GM15510 (cell line): ENCODE data around the gene TMIGD2.

Experiments used
- POLR2A ChIP-seq: IDR thresholded peaks from 3 replicates; pipeline ENCODE4 v1.6.1; 2011; ENCODE audit warnings: borderline replicate concordance; ENCODE audit not compliant: insufficient read length; ENCODE audit errors: extremely low read depth

Gene TMIGD2

DNA sequence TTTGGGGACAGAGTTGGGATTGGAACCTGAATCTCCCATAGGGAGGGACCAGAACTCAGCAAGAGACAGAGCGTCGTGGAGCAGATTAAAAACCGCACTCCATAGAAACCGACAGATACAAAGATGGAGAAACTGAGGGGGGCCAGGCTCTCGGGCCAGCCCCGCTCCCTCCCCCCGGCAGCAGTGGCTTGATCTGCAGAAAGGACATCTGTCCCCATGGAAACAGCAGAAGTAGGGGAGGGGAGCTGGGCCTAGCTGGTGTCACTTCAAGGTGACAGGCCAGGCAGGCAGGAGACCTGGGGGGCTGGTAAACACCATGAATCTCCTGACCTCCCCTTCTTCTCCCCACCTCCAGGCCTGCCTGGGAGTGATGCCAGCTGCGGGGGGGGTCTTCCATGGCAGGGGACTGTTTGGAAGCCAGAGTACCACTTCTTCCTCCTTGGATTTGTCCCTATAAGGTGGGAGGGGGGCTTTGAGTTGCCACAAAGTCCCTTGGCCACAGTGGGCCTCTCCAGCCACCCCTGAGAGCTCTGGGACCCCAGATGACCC is 10.9 kb downstream of the TMIGD2 start:
- TF ChIP-seq POLR2A = no peak

DNA sequence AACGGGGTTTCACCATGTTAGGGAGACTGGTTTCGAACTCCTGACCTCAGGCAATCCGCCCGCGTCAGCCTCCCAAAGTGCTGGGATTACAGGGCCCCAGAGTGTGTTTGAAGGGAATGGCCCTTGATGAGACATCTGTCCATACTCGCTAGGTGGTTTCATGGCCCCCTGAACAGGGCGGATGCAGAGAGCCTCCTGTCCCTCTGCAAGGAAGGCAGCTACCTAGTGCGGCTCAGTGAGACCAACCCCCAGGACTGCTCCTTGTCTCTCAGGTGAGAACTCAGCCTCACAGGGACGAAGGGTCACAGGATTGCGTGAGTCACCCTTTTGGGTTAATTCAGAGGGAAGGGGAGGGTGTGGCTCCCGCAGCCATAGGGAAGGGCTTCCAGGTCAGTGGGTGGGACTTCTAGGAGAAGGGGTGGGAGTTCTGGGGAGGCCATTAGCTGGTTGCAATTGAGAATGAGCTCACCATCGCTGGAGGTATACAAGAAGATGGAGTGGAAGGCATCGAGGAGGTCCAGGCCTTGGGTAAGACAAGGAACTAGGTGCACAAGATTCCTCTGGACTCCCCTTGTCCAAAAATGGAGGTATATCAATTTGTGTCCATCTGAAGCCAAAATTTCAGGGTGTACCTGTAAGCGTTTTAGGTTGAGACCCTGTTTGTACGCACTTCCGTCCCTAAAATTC is 14.0 kb downstream of the TMIGD2 start:
- TF ChIP-seq POLR2A = no peak

DNA sequence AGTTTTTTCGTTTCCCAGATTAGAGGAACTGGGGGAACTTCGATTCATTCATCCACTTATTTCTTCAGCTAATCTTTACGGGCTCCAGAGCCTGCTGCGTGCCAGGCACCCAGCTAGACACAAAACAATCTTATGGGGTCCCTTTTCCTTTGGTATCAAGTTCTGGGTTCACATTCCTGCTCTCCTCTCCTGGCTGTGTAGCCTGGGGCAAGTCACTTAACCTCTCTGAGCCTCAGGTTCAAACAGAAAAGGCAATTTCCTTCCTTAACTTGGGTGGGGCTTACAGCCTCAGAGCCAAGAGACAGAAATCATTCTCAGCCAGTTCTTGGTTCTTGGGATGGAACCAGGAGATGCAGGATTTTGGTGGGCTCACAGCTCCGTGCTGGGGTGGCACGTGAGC is 17.2 kb downstream of the TMIGD2 start:
- TF ChIP-seq POLR2A = no peak

DNA sequence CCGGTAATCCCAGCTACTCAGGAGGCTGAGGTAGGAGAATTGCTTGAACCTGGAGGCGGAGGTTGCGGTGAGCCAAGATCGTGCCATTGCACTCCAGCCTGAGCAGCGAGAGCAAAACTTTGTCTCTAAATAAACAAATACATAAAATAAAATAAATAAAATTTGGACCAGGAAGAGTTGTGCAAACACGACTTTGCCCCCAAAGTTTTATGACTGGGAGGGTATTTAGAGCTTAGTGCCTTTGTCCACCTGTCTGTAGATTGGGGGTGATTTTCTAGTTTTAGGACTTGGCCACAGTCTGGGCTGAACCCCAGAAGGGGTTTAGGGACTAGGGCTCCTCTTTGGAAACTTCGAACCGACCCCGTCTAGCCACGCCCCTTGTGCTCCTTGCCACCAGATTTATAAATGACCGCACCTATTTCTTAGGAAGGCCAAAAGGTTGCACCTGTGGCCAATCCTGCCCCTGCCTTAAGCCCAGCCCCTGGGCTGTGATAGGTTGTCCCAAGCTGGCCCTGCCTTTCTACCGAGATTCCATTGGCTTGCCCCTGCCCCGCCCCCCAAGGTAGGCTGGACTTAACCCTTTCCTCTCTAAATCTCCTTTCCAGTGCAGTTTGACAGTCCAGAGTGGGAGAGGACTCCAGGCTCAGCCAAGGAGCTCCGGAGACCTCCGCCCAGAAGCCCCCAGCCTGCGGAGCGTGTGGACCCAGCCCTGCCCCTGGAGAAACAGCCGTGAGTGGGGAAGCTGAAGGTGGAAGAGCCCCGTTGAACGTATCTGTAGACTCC is 17.8 kb downstream of the TMIGD2 start:
- no peak for TF ChIP-seq POLR2A

DNA sequence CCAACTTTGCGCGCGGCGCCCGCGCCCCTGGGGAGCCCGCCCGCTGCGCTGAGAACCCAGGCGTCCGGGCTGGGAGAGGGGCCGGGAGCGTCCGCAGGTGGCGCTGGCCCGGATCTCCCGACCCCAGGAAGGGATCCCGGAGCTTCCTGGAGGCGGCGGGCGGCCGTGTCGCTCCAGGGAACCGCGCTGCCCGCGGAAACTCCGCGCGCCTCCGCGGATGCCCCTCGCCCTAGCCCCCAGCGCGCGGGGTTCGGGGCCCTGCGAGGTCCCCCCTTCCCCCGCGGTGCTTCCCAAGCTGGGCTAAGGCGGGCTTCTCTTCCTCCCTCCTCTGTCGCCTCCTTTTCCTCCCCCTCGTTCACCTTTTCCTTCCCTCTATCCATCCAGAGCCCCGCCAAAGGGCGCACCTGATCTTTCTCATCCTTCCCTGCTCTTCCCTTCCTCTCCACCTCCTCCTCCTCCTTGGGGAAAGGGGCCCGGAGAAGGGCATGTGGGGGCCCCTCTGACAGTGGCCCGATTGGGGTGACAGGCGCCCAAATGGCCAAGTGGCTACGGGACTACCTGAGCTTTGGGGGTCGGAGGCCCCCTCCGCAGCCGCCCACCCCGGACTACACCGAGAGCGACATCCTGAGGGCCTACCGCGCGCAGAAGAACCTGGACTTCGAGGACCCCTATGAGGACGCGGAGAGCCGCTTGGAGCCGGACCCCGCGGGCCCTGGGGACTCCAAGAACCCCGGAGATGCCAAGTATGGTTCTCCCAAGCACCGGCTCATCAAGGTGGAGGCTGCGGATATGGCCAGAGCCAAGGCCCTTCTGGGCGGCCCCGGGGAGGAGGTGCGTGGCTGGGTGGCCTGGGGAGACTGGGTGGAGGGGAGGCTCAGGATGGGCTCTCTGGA is 22.4 kb downstream of the TMIGD2 start:
- no peak for TF ChIP-seq POLR2A

DNA sequence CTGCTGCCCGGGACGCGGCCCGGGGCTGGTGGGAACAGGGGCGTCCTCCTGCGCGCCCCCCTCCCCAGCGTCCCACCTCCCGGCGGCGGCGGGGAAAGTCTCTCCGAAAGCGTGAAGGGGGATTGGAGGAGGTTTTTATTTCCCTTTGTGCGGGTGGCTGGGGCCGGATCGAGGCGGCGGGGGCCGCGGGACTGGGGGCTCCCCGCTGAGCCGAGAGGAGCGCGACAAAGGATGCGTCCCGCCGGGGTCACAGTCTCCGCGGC is 23.0 kb downstream of the TMIGD2 start:
- no peak for TF ChIP-seq POLR2A

DNA sequence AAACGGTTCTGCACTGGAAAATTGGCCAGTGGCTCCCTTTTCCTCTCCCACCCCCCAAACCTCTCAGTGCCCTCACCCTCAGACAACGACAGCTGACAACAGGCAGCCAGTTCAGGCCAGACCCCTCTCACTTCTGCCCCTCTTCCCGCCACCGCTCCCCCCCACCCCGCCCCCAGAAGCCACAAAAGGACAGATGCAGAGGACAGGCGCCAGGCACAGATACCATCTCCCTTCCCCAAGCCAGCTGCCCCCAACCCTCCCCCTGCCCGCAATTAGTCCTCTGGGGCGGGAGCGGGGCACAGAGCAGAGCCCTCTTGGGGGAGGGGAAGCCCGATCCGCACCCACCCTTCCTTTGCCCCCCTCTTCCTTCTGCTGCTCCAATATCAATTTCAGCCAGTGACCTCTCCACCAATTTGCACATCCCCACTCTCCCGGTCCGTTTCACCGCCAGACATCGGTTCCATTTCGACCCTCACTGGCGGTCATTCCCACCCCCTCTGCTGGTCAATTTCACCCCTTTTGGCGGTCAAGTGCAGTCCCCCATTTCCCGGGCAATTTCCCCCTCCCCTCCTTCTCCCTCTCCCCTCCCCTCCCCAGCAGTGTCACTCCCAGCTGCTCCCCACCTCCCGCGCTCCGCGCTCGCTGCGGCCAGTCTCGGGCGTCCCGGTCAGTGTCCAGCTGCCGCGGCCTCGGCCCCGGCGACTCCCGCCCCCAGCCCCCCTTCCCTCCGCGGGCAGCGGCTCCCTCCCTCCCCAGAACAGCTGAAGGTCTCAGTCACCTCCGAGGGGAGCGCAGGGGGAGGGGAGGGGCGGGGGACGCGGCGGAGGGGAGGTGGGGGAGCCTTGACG is 23.5 kb downstream of the TMIGD2 start, which contains the start of gene SHD:
Gene SHD (plus strand): TSS at position 848 of the 848 bp plus-strand sequence. CDS start 798 bp downstream, outside the sequence.
- TF ChIP-seq POLR2A = no peak

DNA sequence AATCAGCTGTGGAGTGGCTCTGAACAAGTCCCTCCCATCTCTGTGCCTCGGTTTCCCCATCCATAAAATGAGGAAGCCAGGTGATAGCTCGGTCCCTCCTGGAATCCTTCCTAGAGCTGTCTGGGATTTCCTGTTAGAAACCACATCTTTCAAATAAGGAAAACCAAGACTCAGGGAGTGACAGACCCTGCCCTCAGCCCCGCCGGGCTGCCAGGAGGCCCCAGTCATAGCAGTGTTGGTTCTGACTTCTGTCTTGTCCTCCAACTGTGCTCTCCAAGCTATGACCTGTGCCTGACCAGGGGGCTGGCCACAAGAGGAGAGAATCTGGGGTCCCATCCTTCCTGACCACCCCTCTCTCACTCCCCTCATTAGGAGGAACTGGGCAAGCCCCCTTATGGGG is 24.2 kb downstream of the TMIGD2 start:
- no peak for TF ChIP-seq POLR2A

DNA sequence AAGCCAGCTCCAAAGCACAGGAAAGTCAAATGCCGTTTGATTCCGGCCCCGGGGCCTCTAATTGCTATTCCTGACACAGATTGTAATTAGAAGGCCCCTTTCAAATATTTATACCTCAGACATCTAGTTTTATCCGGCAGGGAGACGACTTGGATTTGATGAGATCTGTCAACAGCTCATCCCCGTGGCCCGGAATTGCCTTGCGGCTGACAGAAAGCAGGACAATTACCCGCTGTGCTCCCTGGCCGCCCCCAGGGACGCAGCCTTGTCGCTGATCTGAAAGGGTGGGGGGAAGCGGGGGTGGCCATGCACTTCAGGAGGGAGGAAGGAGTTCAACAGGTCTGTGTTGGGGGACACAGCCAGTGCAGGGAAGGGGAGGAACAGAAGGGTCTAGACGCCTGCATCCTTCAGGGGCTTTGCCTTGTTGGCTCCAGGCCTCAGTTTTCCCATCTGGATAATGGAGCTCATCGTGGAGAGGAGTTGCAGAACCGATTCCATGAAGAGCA is 24.9 kb downstream of the TMIGD2 start:
- TF ChIP-seq POLR2A = no peak

DNA sequence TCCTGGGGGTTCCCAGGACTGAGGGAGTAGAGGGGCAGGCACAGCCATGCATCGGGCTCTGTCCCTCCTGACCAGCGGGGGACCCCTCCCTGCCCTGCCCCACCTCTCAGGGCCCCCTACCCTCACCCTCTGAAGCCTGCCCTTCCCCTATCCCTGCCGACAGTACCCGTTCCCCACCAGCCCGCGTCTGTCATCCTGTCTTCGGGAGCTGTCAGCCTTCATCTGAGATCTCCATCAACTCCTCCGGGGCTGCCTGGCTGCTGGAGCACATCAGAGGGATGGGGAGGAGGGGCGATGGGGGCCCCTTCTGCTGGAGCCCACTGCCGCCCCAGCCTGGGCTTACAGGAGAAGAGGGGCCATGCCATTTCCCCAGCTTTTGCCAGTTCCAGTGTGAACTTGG is 29.3 kb downstream of the TMIGD2 start:
- TF ChIP-seq POLR2A = no peak

DNA sequence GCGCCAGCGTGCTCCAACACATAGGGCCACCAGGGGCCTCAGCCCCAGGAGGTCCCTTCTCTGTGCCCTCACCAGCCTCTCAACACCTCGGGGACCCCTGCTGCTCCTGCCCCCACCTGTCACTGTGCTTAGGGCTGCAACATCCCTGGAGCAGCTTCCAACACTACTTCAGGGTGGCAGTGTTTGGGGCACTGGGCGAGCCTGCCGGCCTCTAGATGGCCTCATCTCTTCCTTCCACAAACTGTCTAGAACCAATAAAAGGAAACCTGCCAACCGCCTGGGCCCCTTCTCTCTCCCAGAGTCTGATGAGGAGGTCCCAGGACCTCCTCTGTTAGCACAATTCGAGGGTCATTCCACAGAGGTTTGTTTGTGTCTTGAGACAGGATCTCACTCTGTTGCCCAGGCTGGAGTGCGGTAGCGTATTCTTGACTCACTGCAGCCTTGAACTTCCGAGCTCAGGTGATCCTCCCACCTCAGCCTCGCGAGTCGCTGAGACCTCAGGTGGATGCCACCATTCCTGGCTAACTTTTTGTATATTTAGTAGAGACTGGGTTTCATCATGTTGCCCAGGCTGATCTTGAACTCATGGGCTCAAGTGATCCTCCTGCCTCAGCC is 33.3 kb downstream of the TMIGD2 start:
- no peak for TF ChIP-seq POLR2A

DNA sequence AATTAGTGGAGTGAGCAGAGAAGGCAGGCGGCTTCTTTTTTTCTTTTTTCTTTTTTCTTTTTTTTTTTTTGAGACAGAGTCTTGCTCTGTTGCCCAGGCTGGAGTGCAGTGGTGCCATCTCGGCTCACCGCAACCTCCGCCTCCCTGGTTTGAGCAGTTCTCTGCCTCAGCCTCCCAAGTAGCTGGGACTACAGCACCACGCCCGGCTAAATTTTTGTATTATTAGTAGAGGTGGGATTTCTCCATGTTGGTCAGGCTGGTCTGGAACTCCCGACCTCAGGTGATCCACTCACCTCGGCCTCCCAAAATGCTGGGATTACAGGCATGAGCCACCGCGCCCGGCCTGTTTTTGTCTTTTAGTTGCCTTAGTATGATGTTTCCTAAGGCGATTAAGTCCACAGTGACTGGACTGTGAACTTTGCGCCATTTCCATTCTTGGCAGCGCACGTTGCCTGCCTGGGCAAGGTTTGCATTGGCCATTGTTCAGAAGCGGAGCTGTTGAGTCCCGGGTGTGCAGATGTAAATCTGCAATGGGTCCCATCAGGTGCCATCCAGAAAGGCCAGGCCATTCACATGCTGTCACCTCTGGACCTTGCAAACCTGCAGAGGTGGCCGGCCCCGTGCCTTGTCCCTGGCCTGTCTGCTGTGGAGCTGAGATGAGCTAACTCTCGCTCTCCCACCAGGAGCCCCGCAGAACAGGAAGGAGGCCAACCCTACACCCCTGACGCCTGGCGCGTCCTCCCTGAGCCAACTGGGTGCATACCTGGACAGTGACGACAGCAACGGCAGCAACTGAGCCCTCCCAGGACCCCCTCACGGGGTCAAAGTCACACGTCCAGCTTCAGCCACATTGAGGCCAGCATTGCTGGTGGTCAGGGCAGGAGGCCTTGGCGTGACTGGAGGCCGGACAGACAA is 34.0 kb downstream of the TMIGD2 start:
- TF ChIP-seq POLR2A = no peak
